ENCODE results near the gene TSSK3. TPM values are rescaled to one million over a fixed set of nuclear protein-coding genes. Genes with fewer than 3 reads are reported as not detected.

TSSK3 gene
- total and polyA plus RNA-seq, 9 of the 15 experiments (the other 6 are each of a cell fraction or from before 2014, with no cell fraction given): 0.27 to 2.8 (median 1.9) TPM

DNA sequence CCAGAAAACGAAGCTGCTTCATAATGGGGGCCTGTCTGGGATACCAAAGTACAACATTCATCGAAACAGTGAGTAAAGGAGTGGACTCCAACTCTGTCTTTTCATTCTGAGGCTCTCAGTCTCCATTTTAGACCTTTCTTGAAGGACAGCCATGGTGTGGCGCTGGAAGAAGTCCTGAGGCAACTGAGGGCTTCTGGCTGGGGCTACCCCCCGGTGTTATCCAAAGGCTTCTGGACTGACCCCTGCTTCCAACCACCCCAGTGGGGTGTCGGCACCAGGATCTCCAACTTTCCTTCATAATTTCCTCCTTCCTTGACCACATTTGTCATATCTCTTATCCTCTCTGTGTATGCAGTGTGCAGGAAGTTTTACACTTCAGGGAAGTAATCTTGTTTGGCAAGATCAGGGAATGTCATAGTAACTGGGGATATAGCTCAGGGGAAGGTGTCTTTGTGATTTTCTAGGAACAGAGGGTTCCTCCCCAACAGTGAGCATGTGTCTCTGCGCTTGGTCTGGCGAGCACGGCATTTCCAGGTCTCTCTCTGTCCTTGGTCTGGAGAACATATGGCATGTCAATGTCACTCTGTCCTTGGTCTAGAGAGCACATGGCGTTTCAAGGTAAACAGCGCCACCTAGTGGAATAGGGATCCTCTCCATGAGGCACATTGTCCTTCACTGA, 51.3 kb downstream of the TSSK3 start (continued):
- TF ChIP-seq ARHGAP35 (IDR thresholded peaks at IDR 0.05; ENCODE audit: partially characterized antibody): no peak
- TF ChIP-seq MEIS2 (IDR thresholded peaks at IDR 0.05; ENCODE audit: partially characterized antibody): peak; percentile 84
- TF ChIP-seq NUFIP1 (IDR thresholded peaks at IDR 0.05; ENCODE audit: partially characterized antibody): no peak
- no peak for TF ChIP-seq KAT2B (IDR thresholded peaks at IDR 0.05; ENCODE audit: low read depth, low read length)
- no peak for TF ChIP-seq ZNF589 (CRISPR knock-in tag; IDR thresholded peaks at IDR 0.05; ENCODE audit: low read depth)
- TF ChIP-seq KAT7 (CRISPR knock-in tag; IDR thresholded peaks at IDR 0.05; ENCODE audit: borderline replicate concordance): no peak
- no peak for TF ChIP-seq CSDE1 (IDR thresholded peaks at IDR 0.05)
- 0 out of 2 replicates have a peak, but pooled peaks have one; percentile 27 for TF ChIP-seq TOE1 (IDR thresholded peaks at IDR 0.05; ENCODE audit: borderline replicate concordance)
- TF ChIP-seq TOE1 (CRISPR knock-in tag; IDR thresholded peaks at IDR 0.05; ENCODE audit: borderline replicate concordance, low read depth): no peak
- no peak for TF ChIP-seq NFXL1 (CRISPR knock-in tag; IDR thresholded peaks at IDR 0.05)
- no peak for TF ChIP-seq MCM2 (IDR thresholded peaks at IDR 0.05; ENCODE audit: low read depth)
- peak; percentile 48; the same call in 1 of the 2 replicates for TF ChIP-seq STAG1 (CRISPR knock-in tag; IDR thresholded peaks at IDR 0.05; ENCODE audit: borderline replicate concordance)
- TF ChIP-seq RAD51 (IDR thresholded peaks at IDR 0.05; ENCODE audit: borderline replicate concordance, low read depth): no peak
- no peak for TF ChIP-seq PPARD (CRISPR knock-in tag; IDR thresholded peaks at IDR 0.05)
- TF ChIP-seq SMARCC2 (IDR thresholded peaks at IDR 0.05; ENCODE audit: low read depth): no peak
- TF ChIP-seq, protein P1, sequence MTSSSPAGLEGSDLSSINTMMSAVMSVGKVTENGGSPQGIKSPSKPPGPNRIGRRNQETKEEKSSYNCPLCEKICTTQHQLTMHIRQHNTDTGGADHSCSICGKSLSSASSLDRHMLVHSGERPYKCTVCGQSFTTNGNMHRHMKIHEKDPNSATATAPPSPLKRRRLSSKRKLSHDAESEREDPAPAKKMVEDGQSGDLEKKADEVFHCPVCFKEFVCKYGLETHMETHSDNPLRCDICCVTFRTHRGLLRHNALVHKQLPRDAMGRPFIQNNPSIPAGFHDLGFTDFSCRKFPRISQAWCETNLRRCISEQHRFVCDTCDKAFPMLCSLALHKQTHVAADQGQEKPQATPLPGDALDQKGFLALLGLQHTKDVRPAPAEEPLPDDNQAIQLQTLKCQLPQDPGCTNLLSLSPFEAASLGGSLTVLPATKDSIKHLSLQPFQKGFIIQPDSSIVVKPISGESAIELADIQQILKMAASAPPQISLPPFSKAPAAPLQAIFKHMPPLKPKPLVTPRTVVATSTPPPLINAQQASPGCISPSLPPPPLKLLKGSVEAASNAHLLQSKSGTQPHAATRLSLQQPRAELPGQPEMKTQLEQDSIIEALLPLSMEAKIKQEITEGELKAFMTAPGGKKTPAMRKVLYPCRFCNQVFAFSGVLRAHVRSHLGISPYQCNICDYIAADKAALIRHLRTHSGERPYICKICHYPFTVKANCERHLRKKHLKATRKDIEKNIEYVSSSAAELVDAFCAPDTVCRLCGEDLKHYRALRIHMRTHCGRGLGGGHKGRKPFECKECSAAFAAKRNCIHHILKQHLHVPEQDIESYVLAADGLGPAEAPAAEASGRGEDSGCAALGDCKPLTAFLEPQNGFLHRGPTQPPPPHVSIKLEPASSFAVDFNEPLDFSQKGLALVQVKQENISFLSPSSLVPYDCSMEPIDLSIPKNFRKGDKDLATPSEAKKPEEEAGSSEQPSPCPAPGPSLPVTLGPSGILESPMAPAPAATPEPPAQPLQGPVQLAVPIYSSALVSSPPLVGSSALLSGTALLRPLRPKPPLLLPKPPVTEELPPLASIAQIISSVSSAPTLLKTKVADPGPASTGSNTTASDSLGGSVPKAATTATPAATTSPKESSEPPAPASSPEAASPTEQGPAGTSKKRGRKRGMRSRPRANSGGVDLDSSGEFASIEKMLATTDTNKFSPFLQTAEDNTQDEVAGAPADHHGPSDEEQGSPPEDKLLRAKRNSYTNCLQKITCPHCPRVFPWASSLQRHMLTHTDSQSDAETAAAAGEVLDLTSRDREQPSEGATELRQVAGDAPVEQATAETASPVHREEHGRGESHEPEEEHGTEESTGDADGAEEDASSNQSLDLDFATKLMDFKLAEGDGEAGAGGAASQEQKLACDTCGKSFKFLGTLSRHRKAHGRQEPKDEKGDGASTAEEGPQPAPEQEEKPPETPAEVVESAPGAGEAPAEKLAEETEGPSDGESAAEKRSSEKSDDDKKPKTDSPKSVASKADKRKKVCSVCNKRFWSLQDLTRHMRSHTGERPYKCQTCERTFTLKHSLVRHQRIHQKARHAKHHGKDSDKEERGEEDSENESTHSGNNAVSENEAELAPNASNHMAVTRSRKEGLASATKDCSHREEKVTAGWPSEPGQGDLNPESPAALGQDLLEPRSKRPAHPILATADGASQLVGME (CRISPR knock-in tag; IDR thresholded peaks at IDR 0.05): no peak; the same call in 1 of the 2 replicates
- no peak for TF ChIP-seq ZNF785 (CRISPR knock-in tag; IDR thresholded peaks at IDR 0.05)
- no peak for TF ChIP-seq HMG20B (CRISPR knock-in tag; IDR thresholded peaks at IDR 0.05)
- no peak for TF ChIP-seq KLF10 (CRISPR knock-in tag; IDR thresholded peaks at IDR 0.05)
- TF ChIP-seq EP400 (IDR thresholded peaks at IDR 0.05): peak; percentile 89
- no peak for TF ChIP-seq GABPA (tag; conservative IDR thresholded peaks at IDR 0.05; ENCODE audit: low read depth)
- peak; percentile 86 for TF ChIP-seq CC2D1A (IDR thresholded peaks at IDR 0.05)
- TF ChIP-seq NBN (IDR thresholded peaks at IDR 0.05; ENCODE audit: low read depth): 0 out of 2 replicates have a peak, but pooled peaks have one; percentile 27
- no peak for TF ChIP-seq ZNF134 (CRISPR knock-in tag; conservative IDR thresholded peaks at IDR 0.05)
